Hippocampal formation (tissue), 2 donors: ENCODE data around the gene AKAP6.
A peak's percentile ranks its signal among the peaks of the same experiment; 100 is the strongest.

Experiments
- DNase-seq, 2 donors: peaks; one replicate each; lab custom pipeline; 2025; lab: John Stamatoyannopoulos, UW

Gene AKAP6

DNA sequence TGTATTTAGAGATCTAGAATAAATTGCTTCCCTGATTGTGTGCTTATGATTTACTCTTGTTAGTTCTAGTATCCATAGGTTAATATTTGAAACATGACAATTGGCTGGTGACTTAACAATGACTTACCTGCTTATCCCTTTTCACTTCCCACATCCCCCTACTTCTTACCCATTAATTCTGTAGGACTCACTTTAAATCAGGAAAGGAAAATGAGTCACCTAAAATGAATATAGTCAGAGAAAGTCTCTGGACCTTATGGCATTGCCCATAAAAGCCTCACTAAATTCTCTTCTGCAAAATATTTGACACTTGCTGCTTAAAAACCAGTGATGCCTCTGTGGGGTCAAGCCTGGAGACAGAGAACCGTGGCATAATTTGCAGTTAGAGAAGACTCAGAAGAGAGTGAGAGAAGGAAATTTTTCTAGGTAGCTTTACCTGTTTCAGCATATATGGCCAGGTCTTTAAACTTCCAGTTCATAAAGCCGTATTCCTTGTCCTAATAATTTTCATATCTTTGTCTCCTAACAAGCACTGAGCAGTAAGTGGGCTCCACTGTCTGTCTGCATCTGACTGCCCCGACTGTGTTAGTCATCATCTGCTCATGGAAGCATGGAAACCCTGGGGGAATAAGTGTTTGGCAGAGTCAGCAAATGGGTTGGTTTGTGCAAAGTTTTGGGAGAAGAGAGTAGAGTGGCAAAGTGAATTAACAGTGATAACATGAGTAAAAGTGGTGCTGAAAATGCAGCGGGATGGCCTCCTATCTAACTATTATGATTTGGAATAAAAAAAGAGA lies 294.4 kb downstream of the AKAP6 start:
- DNase-seq: no peak

DNA sequence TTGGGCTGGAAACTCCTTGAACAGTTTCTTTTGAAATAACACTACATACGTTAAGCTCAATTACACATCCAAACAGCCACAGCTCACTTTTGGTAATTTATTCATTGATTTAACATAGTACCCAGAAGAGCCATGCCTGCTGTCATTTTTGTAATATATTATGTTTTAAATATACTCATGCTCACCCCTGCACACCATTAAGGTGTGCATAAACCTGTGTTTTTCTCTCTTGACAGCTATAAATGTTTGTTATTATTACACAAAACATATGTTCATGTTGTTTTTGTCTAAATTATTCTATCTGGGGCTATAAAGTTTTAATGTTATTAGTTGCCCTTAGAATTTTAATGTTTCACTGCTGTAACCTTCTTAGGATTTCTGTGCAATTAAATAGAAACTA lies 296.1 kb downstream of the AKAP6 start:
- no peak for DNase-seq

DNA sequence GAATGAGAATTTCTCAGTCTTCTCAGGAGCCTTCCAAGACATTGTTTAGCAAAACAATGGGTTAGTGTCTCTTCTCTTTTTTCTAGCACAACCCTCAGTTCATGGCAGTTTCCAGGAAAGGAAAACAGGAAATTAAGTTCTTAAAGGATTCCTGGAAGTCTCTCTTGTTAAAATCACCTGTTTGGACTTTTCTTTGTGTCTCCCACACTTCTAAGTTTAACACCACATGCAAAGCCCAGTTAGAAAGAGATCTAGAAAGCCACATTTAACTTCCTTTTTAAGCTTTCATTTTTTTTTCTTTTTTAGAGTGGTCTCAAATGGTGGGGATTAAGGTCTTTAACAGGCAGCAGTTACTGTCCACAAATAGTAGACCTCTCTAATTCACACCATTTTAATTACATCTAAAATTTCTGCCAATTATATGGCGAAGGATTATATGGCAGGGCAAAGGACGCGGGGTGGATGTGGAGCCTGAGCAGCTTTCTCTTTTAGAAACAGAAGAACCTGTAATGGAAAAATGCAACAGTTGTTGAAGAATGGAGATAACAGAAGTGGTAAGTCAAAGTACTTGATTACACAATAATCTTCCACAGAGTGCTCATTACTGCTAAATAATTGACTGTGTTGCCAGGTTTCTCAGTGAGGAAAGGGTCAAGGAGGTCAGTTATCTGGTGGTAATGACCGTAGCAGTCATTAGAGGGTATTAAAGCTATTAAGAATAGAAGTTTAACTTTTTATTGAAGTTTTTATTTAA lies 298.6 kb downstream of the AKAP6 start:
- no peak for DNase-seq

DNA sequence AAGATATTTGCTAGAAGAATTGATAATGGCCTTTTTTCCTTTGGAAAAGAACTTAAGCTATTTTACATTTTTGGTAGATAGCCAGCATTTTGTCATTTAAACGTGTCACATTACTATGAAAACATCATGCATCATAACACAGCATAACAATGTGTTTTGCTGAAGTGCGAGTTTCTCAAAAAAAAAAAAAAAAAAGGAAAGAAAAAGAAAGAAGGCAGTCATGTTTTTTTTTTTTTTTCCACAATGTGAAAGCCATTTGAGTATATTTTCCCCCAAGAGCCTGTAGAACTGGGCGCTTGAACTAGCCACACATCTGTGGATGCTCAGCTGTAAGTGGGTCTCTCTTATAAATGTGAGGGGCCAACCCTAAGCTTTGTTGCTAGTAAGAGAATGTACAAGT lies 300.1 kb downstream of the AKAP6 start:
- DNase-seq: no peak

DNA sequence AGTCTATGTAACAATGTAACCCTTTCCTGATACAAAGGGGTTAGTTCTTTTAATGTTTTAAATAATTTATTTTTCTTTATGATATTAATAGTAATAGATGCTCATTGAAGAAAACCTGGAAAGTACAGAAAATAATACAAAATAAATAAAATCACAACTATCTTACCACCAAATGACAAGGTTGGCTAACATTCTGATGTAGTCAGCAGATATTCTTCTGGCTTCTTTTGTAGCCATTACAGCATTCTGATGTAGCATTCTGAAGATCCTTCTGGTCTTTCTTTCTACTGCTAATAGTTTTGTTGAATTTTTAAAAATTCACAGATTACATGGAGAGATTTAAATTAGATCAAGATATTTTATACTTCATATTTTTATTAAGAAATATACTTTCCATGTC lies 301.6 kb downstream of the AKAP6 start:
- no peak for DNase-seq

DNA sequence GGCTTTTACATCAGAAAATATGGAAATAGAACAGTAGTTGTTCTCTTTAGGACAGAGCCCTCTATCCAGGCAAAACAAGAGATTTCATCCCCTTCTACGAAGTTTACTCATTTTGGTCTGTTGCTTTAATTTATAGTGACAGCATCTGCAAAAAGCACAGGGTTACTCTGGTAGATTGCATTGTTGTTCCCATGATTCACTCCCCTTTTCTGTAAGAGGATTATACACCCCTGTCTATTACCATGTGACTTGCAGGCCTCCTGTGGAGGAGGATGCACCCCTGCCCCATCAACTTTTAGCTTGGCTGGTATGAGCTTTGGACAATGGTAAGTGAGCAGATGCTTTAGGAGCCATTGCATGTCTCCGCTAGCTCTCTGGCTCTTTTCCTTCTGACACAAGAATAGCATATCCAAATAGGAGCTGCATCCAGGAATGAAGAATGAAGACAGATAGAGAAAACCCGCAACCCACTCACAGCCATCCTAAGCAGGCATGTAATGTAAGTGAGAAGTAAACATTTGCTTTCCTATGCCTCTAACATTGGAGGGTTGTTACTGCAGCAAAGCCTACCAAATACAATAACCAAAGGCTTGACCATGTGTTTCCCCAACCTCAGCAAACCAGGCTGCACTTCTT lies 304.2 kb downstream of the AKAP6 start:
- no peak for DNase-seq

DNA sequence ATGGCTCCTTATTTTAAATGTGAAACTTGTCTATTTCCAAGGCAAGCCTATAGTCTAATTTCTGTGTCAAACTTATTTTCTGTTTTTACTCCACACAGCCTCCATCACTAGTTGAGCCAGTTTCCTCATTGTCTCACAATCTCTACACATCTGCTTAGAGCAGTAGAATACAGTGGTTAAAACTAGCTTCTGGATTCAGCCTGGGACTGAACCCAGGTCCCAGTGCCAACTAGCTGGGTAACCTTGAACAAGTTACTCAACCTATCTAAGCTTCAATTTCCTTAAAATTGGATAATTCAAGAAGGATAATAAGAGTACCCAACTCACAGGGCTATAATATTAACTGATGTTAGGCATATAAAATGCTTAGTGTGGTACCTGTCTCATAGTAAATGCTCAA lies 304.8 kb downstream of the AKAP6 start:
- no peak for DNase-seq

DNA sequence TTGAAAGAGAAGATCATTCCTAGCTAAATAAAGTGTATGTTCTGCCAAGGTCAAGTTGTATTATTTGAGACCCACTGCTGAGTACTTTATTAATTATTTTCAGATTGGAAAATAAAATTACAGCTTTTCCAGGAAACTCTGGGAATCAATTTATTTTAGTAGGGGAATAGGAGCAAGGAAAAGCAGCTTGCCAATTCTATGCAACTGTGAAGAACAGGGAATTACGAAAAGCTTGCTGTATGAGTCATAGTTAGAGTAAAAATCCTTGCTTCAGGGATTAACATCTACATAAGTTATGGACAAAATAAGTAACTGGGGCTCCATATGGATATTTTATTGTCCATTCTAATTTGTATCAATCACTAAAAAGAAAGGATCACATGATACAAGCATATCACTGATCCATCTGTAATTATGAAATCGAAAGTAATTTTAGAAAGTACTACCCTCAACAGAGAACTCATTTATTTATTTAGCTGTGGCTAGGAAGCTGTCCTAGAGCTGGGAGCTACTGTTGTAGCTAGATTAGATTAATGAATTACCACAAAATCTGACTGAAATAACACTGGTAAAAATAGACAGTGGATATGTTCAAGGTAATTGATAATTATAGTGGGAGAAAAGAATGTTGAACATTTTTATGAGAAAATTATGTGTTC lies 306.1 kb downstream of the AKAP6 start:
- peak in 1 of 2 donors; percentile 37 for DNase-seq

DNA sequence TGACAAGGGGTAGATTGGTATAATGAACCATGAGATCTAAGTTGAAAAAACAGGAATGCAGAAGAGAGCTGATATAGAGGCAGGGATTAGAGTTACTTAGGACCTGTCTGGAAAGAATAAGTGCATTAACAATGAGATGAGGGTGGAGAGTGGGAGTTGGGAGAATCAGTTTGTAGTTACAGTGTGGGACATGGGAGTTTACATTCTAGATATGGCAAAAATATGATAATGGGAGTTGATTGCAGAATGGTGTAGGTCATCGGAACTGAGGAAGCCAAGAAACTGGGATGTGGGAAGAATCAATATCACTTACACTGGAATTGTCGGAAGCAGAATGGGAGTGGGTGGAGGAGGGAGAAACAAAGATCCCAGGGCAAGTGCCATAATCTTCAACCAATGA lies 308.5 kb downstream of the AKAP6 start:
- DNase-seq: no peak

DNA sequence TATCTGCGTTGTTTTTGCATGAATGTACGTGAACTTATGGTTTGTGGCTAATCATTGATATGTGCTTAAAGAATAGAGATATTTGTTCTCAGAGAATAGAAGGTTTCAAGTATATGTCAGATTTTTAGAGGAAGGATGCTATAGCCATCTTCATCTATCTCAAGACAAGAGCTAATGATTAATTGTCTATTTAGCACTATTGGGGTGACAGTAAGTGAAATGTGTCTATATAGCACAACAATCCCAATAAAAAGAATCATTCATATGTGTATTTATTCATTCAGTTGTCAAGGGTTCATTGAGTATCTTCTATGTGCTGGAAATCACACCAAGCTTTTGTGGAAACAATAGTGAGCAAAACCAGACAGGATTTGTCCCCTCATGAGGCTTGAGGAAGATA lies 310.1 kb downstream of the AKAP6 start:
- no peak for DNase-seq

DNA sequence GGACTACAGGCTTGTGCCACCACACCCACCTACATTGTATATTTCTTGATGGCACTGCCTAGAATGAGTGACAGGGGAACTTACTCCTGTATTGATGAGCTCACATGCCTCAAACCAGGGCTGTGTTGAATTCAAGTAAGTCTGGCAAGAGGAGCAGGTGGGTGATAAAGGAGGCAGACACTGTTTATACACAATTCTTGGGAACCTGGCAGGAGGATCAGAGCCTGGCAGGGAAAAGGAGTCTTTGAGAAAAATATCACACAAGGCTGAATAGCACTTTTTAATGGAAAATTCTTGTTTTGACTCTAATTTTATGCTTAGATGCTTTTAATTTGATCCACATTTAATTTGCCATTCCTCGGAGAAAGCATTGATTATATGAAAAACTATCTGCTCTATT lies 316.5 kb downstream of the AKAP6 start:
- DNase-seq: no peak

DNA sequence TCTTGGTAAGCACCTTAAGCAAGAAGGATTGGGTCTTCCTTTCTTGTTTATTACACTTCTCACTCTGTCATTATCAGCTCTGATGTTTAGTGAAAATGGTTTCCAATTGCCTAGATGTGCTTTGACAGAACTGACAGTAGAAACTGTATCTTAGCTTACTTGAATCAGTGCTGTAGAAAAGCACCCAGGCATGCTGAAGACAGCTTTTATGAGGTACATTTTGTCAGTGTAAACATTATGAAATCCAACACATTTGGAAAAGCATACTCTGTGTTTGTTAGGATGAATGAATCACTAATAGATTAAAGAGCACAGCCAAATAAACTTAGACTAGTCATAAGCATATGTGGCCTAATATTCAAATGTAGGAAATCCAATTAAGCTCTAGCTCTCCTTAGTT lies 319.3 kb downstream of the AKAP6 start:
- no peak for DNase-seq

DNA sequence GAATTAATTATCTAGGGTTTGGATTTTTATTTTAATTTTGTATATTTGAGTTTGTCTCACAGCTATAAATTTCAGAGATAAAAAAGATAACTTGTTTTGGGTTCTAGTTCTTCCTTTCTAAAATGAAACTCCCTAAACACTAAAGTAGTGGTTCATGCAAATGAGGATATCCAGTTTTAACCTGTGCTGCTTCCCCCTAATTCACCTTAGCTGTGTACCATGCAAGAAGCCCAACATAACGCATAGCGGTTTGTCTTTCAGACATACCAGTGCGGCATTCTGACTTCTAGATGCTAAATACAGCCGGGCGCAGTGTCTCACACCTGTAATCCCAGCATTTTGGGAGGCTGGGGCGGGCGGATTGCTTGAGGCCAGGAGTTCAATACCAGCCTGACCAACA lies 320.9 kb downstream of the AKAP6 start:
- no peak for DNase-seq

DNA sequence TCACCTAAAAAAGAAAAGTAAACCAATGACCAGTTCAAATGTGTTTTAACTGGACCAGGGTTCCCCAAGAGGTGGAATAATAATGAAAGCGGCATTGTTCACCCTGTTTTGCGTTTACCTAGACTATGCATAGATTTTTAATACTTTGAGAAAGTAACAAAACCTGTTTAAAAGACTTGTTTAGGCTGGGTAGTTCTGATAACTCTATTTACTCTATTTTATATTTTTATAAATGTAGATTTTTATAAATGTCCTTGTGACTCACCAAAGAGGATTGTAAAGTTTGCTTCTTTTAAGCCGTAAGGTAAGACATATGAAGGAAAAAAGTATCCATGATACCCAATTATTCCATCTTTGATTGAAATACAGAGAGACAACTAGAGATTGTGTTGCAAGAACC lies 321.6 kb downstream of the AKAP6 start:
- DNase-seq: no peak

DNA sequence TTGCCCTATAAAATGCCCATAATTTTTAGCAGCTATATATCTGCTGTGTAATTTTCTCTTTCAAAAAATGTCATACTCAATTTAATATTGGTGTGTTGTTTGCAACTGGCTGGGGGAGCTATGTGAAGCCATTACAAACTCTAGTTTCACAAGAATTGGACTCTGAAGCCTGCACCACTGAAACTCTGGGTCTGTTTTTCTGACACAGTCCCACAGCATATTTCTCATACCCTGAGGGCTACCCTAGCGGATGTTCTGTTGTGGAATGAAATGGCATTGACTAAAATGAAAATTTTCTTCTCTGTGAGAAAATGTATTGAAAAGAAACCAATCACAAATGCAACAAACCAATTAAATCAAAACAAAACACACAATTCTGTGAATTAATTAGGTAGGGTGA lies 325.0 kb downstream of the AKAP6 start:
- DNase-seq: no peak

DNA sequence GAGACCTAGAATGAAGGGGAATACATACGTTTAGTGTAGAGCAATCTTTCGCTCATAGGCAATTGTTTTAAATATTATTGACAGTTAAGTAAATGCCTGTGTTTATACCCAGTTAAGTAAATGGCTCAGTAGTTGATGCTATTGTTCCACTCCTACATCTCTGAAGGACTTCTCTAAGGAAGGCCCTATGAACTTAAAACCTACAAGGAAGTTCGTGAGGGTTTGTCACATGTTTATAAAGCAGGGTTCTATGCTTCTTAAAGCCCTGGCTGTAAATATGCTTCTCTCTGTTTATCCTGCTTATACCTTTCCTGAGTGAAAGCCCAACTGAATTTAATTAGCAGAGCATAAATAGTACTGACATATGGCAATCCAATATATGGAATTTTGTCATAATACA lies 327.5 kb downstream of the AKAP6 start:
- DNase-seq: no peak

DNA sequence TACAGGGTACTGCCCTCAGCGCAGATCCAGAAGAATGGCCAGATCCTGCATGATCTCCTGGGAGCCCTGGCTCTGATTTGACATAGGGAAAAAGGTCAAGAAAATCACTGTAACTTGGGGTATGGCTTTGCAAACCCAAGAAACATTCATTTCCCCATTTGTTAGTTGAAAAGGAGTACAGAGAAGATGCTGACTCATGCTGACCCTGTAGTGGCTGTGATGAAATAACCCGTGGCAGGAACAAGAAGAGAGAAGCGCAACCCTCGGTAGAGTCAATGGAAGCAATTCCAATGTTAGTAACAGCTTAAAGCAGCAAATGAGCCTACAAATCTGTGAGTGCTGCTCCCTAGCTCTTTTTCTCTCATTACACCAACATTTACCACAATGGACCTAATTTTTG lies 328.0 kb downstream of the AKAP6 start:
- peak in 1 of 2 donors; percentile 54 for DNase-seq

DNA sequence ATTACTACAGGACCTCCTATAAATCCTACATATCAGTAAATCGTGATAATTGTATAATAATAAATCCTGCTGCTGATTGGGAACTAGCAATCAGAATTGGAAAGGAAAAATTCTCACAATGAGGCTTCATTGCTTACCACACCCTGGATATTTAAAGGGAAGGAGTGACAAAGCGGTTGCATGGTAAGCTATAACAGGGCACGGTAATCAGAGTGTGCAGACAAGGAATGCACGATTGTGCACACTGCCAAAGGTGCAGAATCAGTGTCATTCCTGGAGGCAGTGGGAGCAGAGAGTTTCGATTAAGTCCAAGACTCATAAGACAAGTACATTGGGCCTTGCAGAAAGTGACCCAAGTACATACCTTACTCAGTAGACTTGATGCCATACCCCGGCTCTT lies 332.1 kb downstream of the AKAP6 start:
- no peak for DNase-seq

DNA sequence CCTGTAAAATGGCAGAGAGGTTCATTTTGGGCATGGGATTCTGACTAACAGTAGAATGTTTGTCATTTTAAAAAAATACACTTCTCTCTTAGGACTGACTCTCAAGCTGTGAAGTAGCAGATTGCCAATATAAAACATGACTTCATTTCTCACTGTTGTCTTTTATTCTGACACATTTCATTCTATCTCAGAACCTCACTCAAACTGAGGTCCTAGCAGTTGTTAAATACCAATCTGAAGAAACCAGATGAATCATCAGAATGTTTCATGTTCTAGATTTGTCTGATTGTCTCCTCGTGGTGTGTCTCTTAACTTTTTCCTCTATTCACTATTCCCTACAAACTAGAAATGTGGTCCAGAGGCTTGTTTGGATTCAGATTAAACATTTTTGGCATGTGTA lies 333.1 kb downstream of the AKAP6 start:
- DNase-seq: no peak

DNA sequence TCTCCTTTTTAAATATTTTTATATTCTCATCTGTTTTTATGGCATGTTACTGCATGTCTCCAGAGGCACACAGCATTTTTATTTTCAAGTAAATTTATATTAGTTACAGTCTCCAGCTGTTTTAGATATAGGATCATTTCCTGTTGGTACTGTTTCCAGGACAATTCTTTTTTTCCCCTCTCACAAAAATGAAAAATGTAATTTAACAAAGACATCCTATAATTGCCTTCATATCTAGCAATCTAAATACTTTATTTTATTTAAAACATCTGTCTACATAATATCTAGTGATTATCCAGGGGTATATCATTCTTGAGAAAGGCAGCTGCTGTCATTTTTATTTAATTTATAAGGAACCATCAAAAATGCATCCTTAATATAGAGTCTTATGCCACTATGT lies 337.2 kb downstream of the AKAP6 start:
- DNase-seq: no peak

DNA sequence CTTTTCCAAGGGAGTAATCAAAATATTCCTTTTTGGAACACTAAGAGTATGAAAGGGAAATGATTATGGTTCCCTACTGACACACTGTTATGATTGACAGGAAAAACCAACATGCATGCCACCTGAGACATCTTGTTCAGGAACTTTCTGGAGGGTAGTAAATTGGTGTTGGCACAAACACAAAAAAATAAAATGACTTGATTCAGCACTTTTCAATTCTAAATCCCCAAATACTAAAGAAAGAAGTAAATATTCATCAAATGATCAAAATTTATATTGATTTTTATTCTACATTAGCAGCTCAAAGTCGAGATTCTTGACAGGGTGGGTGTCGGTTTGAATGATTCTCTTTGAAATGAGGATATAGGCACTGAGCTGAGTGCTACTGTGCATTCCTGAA lies 338.2 kb downstream of the AKAP6 start:
- DNase-seq: no peak

DNA sequence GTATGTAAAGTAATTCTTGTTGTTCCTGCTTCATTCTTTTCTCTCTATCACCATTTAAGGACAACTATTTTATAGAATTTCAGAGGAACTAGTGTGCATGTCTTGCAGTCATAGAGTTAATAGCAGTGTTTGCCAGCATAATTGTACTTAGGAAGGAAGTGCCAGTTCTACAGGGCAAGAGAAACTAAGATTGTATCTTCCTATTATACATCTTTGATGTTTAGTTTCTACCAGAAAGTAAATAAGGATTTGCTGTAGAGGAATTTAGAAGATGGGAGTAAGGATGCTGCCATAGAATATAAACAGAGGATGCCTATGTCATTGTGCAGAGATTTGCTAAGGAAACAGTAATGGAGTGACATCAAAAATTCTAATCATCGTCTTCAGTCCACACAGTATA lies 338.7 kb downstream of the AKAP6 start:
- no peak for DNase-seq

DNA sequence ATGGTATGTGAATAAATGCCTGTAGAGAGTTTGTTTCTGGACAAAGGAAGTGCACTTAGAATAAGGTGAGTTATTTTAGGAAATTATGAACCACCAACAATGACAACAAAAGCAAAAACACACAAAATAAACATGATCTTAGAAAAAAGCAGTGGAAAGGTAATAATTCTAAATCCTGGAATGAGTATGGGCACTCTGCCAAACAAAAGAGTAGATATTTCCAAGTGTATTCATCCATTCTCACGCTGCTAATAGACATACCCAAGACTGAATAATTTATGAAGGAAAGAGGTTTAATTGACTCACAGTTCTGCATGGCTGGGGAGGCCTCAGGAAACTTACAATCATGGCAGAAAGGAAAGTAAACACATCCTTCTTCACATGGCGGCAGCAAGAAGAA lies 340.3 kb downstream of the AKAP6 start:
- DNase-seq: no peak
